GM12878 (cell line): ENCODE measurements around the gene UBQLN4. TPM values are rescaled to one million over a fixed set of nuclear protein-coding genes. Genes with fewer than 3 reads are reported as not detected.

Experiments used
- ATAC-seq: fragments of 200-7000 bp; cut with Tn5 transposase; 3 replicates; pipeline ENCODE4 v1.9.1; 2020; ENCODE audit warnings: mild to moderate bottlenecking, moderate library complexity
- Bru-seq: library from RNA; stranded (reverse); fragments of 400-500 nt; gene quantifications from one replicate; lab custom pipeline; 2021; lab: Mats Ljungman, UMichigan
- BruChase-seq, 2 experiments: library from RNA; stranded (reverse); fragments of 400-500 nt; gene quantifications; one replicate each; lab custom pipeline; 2021; lab: Mats Ljungman, UMichigan
- BruUV-seq: library from RNA; stranded (reverse); fragments of 400-500 nt; replicated peaks from 2 replicates; lab custom pipeline; 2021; lab: Mats Ljungman, UMichigan
- CTCF ChIA-PET: fragments of 300-600 bp; sonication (Branson Sonifier 250); formaldehyde crosslinking; extraction: SDS; loops from one replicate; lab custom pipeline; 2021; ENCODE audit warnings: inconsistent platforms; lab: Yijun Ruan, JAX
- POLR2A ChIA-PET: fragments of 350-600 bp; formaldehyde crosslinking; extraction: SDS; loops from one replicate; lab custom pipeline; 2021; ENCODE audit warnings: inconsistent platforms; lab: Charles Lee
- RAD21 ChIA-PET: fragments of 300-600 bp; sonication (Branson Sonifier 250); formaldehyde crosslinking; loops from one replicate; lab custom pipeline; 2023; ENCODE audit warnings: antibody characterized with exemption; ENCODE audit not compliant: unreplicated experiment; lab: Charles Lee
- SMC1A ChIA-PET: fragments of 300-600 bp; sonication (Branson Sonifier 250); formaldehyde crosslinking; loops from one replicate; lab custom pipeline; 2023; ENCODE audit not compliant: unreplicated experiment, uncharacterized antibody; lab: Charles Lee
- DNase-seq: peaks from one replicate; pipeline ENCODE4 v3.0.0-alpha.2; 2011; ENCODE audit warnings: low read depth, low spot score
- FAIRE-seq: peaks from 3 replicates; lab custom pipeline; 2011; peaks lifted over from hg19 to GRCh38; lab: Jason Lieb, UNC
- H2AFZ ChIP-seq: 2 replicates; pipeline ENCODE4 v1.6.0; 2011; ENCODE audit warnings: low read depth, low read length, control low read depth; ENCODE audit not compliant: control insufficient read depth
- H3K27ac ChIP-seq: 2 replicates; pipeline ENCODE4 v1.5.1; 2011; ENCODE audit warnings: control low read depth; ENCODE audit not compliant: control insufficient read depth, insufficient read depth
- H3K27me3 ChIP-seq, 2 experiments: replicated peaks in 1 of 2; 2 replicates each; pipeline versions ENCODE4 v1.6.0 to v1.6.1; 2011; ENCODE audit warnings: low read length in 1 of 2; ENCODE audit not compliant: control insufficient read depth in 2 of 2, insufficient read depth in 2 of 2
- H3K36me3 ChIP-seq, 2 experiments: 2 replicates each; pipeline ENCODE4 v1.5.1; 2011; ENCODE audit warnings: low read length in 1 of 2; ENCODE audit not compliant: control insufficient read depth in 2 of 2, insufficient read depth in 2 of 2
- H3K4me1 ChIP-seq: 2 replicates; pipeline ENCODE4 v1.6.1; 2011; ENCODE audit warnings: mild to moderate bottlenecking, low read length, moderate library complexity, mixed read lengths; ENCODE audit not compliant: control insufficient read depth, insufficient read depth
- H3K4me2 ChIP-seq: 2 replicates; pipeline ENCODE4 v1.6.0; 2011; ENCODE audit warnings: control low read depth; ENCODE audit not compliant: control insufficient read depth, insufficient read depth
- H3K4me3 ChIP-seq: fragments of 200-600 bp; sonication (generic); 2 replicates; pipeline ENCODE4 v1.5.1; 2016
- H3K79me2 ChIP-seq: 2 replicates; pipeline ENCODE4 v1.6.0; 2011; ENCODE audit warnings: low read length; ENCODE audit not compliant: control insufficient read depth, insufficient read depth
- H3K9ac ChIP-seq: 2 replicates; pipeline ENCODE4 v1.8.0; 2011; ENCODE audit warnings: low read length, control low read depth, mixed read lengths; ENCODE audit not compliant: control insufficient read depth, insufficient read depth
- H3K9me3 ChIP-seq: replicated peaks from 3 replicates; pipeline ENCODE4 v1.5.1; 2011; ENCODE audit warnings: mild to moderate bottlenecking, low read length; ENCODE audit not compliant: control insufficient read depth, insufficient read depth
- H4K20me1 ChIP-seq: 2 replicates; pipeline ENCODE4 v1.6.0; 2011; ENCODE audit not compliant: control insufficient read depth, insufficient read depth
- BRCA1 ChIP-seq: IDR thresholded peaks from 2 replicates; pipeline ENCODE4 v1.6.1; 2011; ENCODE audit warnings: low read depth, low read length, improper control_type of control experiment
- CHD2 ChIP-seq: IDR thresholded peaks from 2 replicates; pipeline ENCODE4 v1.6.1; 2011; ENCODE audit warnings: low read depth, low read length, improper control_type of control experiment, borderline replicate concordance
- DPF2 ChIP-seq: fragments of 450-650 bp; IDR thresholded peaks from 2 replicates; pipeline ENCODE4 v1.6.1; 2017; ENCODE audit warnings: mild to moderate bottlenecking
- E2F4 ChIP-seq: IDR thresholded peaks from 2 replicates; pipeline ENCODE4 v1.6.1; 2012; ENCODE audit warnings: low read depth, low read length, improper control_type of control experiment
- EED ChIP-seq: sonication (generic); IDR thresholded peaks from 2 replicates; pipeline ENCODE4 v1.6.1; 2016; ENCODE audit warnings: antibody characterized with exemption, low read depth
- GATAD2B ChIP-seq: fragments of 450-650 bp; conservative IDR thresholded peaks from 2 replicates; pipeline ENCODE4 v1.6.1; 2017; ENCODE audit warnings: low read depth, mild to moderate bottlenecking, moderate library complexity
- IKZF1 ChIP-seq: fragments of 450-650 bp; conservative IDR thresholded peaks from 2 replicates; pipeline ENCODE4 v1.6.1; 2017; ENCODE audit warnings: antibody characterized with exemption, mild to moderate bottlenecking
- KAT2A ChIP-seq: conservative IDR thresholded peaks from 2 replicates; pipeline ENCODE4 v1.6.1; 2011; ENCODE audit warnings: low read depth, low read length; ENCODE audit not compliant: control insufficient read depth
- MTA2 ChIP-seq: fragments of 450-650 bp; IDR thresholded peaks from 2 replicates; pipeline ENCODE4 v1.6.1; 2016; ENCODE audit warnings: low read depth, mild to moderate bottlenecking, moderate library complexity
- NFIC ChIP-seq: IDR thresholded peaks from 2 replicates; pipeline ENCODE4 v1.6.1; 2012; ENCODE audit warnings: low read depth, mild to moderate bottlenecking, inconsistent platforms, low read length, moderate library complexity
- NFYA ChIP-seq: IDR thresholded peaks from 2 replicates; pipeline ENCODE4 v1.6.1; 2011; ENCODE audit warnings: low read depth, mild to moderate bottlenecking, low read length, improper control_type of control experiment, borderline replicate concordance
- NR2F1 ChIP-seq: fragments of 450-650 bp; conservative IDR thresholded peaks from 2 replicates; pipeline ENCODE4 v1.6.1; 2017; ENCODE audit warnings: mild to moderate bottlenecking
- POLR2AphosphoS2 ChIP-seq: IDR thresholded peaks from 2 replicates; pipeline ENCODE4 v1.6.1; 2011; ENCODE audit warnings: low read depth, mild to moderate bottlenecking, low read length, improper control_type of control experiment, moderate library complexity
- RAD51 ChIP-seq: fragments of 450-650 bp; IDR thresholded peaks from 2 replicates; pipeline ENCODE4 v1.6.1; 2016; ENCODE audit warnings: moderate library complexity, mild to moderate bottlenecking, inconsistent platforms
- RELA ChIP-seq: fragments of 450-650 bp; IDR thresholded peaks from 2 replicates; pipeline ENCODE4 v1.8.0; 2014; ENCODE audit warnings: borderline replicate concordance; ENCODE audit not compliant: partially characterized antibody
- SIX5 ChIP-seq: IDR thresholded peaks from 2 replicates; pipeline ENCODE4 v1.6.1; 2011; ENCODE audit warnings: mild to moderate bottlenecking, low read depth, low read length, moderate library complexity; ENCODE audit not compliant: severe bottlenecking
- SMAD1 ChIP-seq: fragments of 450-650 bp; IDR thresholded peaks from 2 replicates; pipeline ENCODE4 v1.6.1; 2018; ENCODE audit warnings: mild to moderate bottlenecking, low read depth; ENCODE audit not compliant: partially characterized antibody
- SP1 ChIP-seq: IDR thresholded peaks from one replicate; pipeline ENCODE4 v1.6.1; 2011; ENCODE audit warnings: low read depth, low read length
- ZBED1 ChIP-seq: IDR thresholded peaks from 2 replicates; pipeline ENCODE4 v1.6.1; 2016; ENCODE audit warnings: borderline replicate concordance
- ZNF207 ChIP-seq: fragments of 450-650 bp; IDR thresholded peaks from 2 replicates; pipeline ENCODE4 v1.6.1; 2014; ENCODE audit warnings: antibody characterized with exemption, mild to moderate bottlenecking, borderline replicate concordance
- WGBS: methylation state at CpG from one replicate; pipeline ENCODE4 v1.1.6; 2016; ENCODE audit warnings: low lambda C conversion rate; ENCODE audit not compliant: insufficient replicate concordance, insufficient coverage; ENCODE audit errors: missing lambda C conversion rate; 5-methylcytosine and 5-hydroxymethylcytosine counted together
- in situ Hi-C: fragments of 300-500 bp; cut with MboI; formaldehyde crosslinking; loops from 9 replicates; pipeline ENCODE4 v1.14.3; 2018; ENCODE audit warnings: mixed read lengths
- intact Hi-C: fragments of 100-400 bp; cut with micrococcal nuclease; formaldehyde crosslinking; loops from one replicate; pipeline ENCODE4 v1.14.2; 2022; ENCODE audit not compliant: unreplicated experiment
- long read RNA-seq, 2 experiments: library from polyadenylated mRNA; unstranded; transcript quantifications; one replicate each; pipeline ENCODE4 v2.0.0, GENCODE V29; 2019 to 2020
- polyA minus RNA-seq, 3 experiments: library from RNA; depleted of rRNA, polyadenylated mRNA; stranded (reverse); fragments of >200 nt; gene quantifications; 2 replicates each; pipeline ENCODE4 v1.2.3, GENCODE V29; 2011
- polyA plus RNA-seq, 11 experiments: library from polyadenylated mRNA; depleted of rRNA in 4 of 11; unstranded in 6 of 11; stranded (reverse) in 5 of 11; fragments of >200 nt; fragmentation: Nextera tagmentation in 4 of 11; fragmentation: Illumina TruSeq in 1 of 11; extraction: Ambion mirVana in 4 of 11; extraction: Trizol in 1 of 11; gene quantifications; 1 replicate in 1 of 11; 2 replicates in 10 of 11; pipeline versions ENCODE4 v1.2.1 to v1.2.3, GENCODE V29; 2011 to 2016; ENCODE audit warnings: inconsistent platforms in 2 of 11, missing spikeins in 2 of 11, low read depth in 1 of 11
- total RNA-seq, 4 experiments: library from RNA; depleted of rRNA in 3 of 4; stranded (reverse); fragments of >200 nt in 3 of 4; fragmentation: Illumina TruSeq in 1 of 4; extraction: Trizol in 1 of 4; gene quantifications; 2 replicates each; pipeline versions ENCODE4 v1.2.1 to v1.2.3, GENCODE V29; 2013 to 2021

The UBQLN4 gene
- 18.7 and 22.9 TPM in 2 replicates for total RNA-seq (2013; cell fraction: nucleolus; rRNA removed)
- 18.7 and 19.6 TPM in 2 replicates for total RNA-seq (2014; rRNA removed)
- total RNA-seq (2014; rRNA removed; fragmentation: Illumina TruSeq; extraction: Trizol): 14.9 and 15.9 TPM in 2 replicates
- total RNA-seq (2021): 31.9 and 37.3 TPM in 2 replicates
- polyA plus RNA-seq (2011; ENCODE audit: low read depth): 10.7 TPM
- 32.5 and 44.6 TPM in 2 replicates for polyA plus RNA-seq (2011; rRNA removed)
- 46.6 and 47.7 TPM in 2 replicates for polyA plus RNA-seq (2011; cell fraction: cytosol; rRNA removed)
- 58.1 and 61.3 TPM in 2 replicates for polyA plus RNA-seq (2011; cell fraction: nucleus; rRNA removed)
- polyA plus RNA-seq (2012): 16.0 and 17.0 TPM in 2 replicates
- 24.9 and 27.3 TPM in 2 replicates for polyA plus RNA-seq (2014; fragmentation: Illumina TruSeq; extraction: Trizol)
- 10 to 100 TPM; 10.0 to 17.3 TPM for polyA plus RNA-seq (2014; fragmentation: Nextera tagmentation; extraction: Ambion mirVana)
- polyA plus RNA-seq (2014; rRNA removed): 31.2 and 32.8 TPM in 2 replicates
- 10 to 100 TPM; 18.9 to 20.6 TPM for polyA plus RNA-seq (2016; fragmentation: Nextera tagmentation; extraction: Ambion mirVana)
- polyA minus RNA-seq (2011; rRNA and poly(A)+ RNA removed): 41.8 and 53.6 TPM in 2 replicates
- 19.4 and 19.9 TPM in 2 replicates for polyA minus RNA-seq (2011; cell fraction: cytosol; rRNA and poly(A)+ RNA removed)
- polyA minus RNA-seq (2011; cell fraction: nucleus; rRNA and poly(A)+ RNA removed): 9.3 and 15.1 TPM in 2 replicates
- Bru-seq, nascent RNA: percentile 61 among the genes with signal in this experiment
- BruChase-seq, experiment 1, labeled RNA remaining after a 6-hour chase: percentile 84 among the genes with signal in this experiment
- BruChase-seq, experiment 2, labeled RNA remaining after a 2-hour chase: percentile 75 among the genes with signal in this experiment
- long read RNA-seq, experiment 1, partial matches to known transcripts: 2 of 4 reads
- long read RNA-seq, experiment 1, other reads (novel, unspliced or antisense): 1 of 4 reads
- long read RNA-seq, experiment 2, partial matches to known transcripts: 2 of 8 reads
- long read RNA-seq, experiment 2, other reads (novel, unspliced or antisense): 6 of 8 reads

- Histone ChIP-seq H3K27ac (peak within 1 kb of the TSS; percentile 95), H3K4me1 (no peaks in the 10 kb centered on the region; the same call in 1 of the 2 replicates), H3K9me3 (no peaks in the 10 kb centered on the region), H3K36me3 (no peaks in the 10 kb centered on the region; a peak in 2 of 4 replicates), H4K20me1 (no peaks in the 10 kb centered on the region), H3K9ac (peak within 1 kb of the TSS; percentile 96), H3K4me2 (peak within 1 kb of the TSS; percentile 99), H3K79me2 (peaks cover 19% of the 10 kb centered on the region), H3K4me3 (peak within 1 kb of the TSS; percentile 93), H3K27me3 (no peaks in the 10 kb centered on the region), H2AFZ (peak within 1 kb of the TSS; percentile 98)
- RAD21 ChIA-PET: interaction anchor here (0.7 to 3.3 kb wide), 2 partner anchors 87 to 116 kb away, joined by 3 to 11 read pairs; no protein-coding TSS in a partner anchor
- no peak for DNase-seq
- no peak for FAIRE-seq
- in situ Hi-C loops (no loop called here), intact Hi-C loops (loop anchor here (2.0 to 10.0 kb wide), 5 partner anchors 33 to 199 kb away; partner anchors contain the start of genes ARHGEF2, GON4L, SSR2 and SYT11)
- TSS peak; percentile 91 for BruUV-seq
- peak; percentile 77 for ATAC-seq
- SMC1A ChIA-PET: no interaction called here
- CTCF ChIA-PET: interaction anchor here (0.6 to 1.4 kb wide), 7 partner anchors 12 to 230 kb away, joined by 3 to 5 read pairs (median 3); partner anchors contain the start of gene TMEM79
- POLR2A ChIA-PET: interaction anchor here (0.5 to 1.3 kb wide), 3 partner anchors 29 to 87 kb away, joined by 4 to 6 read pairs (median 5); no protein-coding TSS in a partner anchor
- under 1% methylated on average over 23 of the region's 49 CpGs for WGBS
- TF ChIP-seq IKZF1: no peak
- no peak for TF ChIP-seq ZBED1
- TF ChIP-seq KAT2A: no peak
- TF ChIP-seq GATAD2B: peak; percentile 64; the same call in 1 of the 2 replicates
- TF ChIP-seq RELA: no peak
- no peak for TF ChIP-seq ZNF207
- TF ChIP-seq NFIC: peak; percentile 48; the same call in 1 of the 2 replicates
- no peak for TF ChIP-seq CHD2
- no peak for TF ChIP-seq EED
- TF ChIP-seq NFYA: no peak
- no peak for TF ChIP-seq E2F4
- TF ChIP-seq RAD51: no peak
- TF ChIP-seq SIX5: no peak
- TF ChIP-seq SMAD1: no peak
- TF ChIP-seq POLR2AphosphoS2: no peak
- peak; percentile 72 for TF ChIP-seq DPF2
- no peak for TF ChIP-seq SP1
- TF ChIP-seq NR2F1: peak; percentile 75
- no peak for TF ChIP-seq MTA2
- no peak; the same call in 1 of the 2 replicates for TF ChIP-seq BRCA1
Observed at GRCh38 chr1:156053768-156054499, at the start of gene UBQLN4. Gene UBQLN4, minus strand, starts transcription at chr1:156053798. Its CDS starts 97 bp downstream, at chr1:156053701.
